ENCODE results near the gene MPV17L2.
A peak's percentile ranks its signal among the peaks of the same experiment; 100 is the strongest.
"Not testable (repeated sequence)": the region's sequence is repeated elsewhere in the genome, so short reads cannot be mapped to it uniquely, and the experiment has no call there.

The MPV17L2 gene

GRCh38 chr19:18157465-18158063, 35.5 kb upstream of the MPV17L2 start:
- H3K36me3 ChIP-seq (ENCODE audit: control insufficient read depth in 1 of 2, insufficient read depth in 2 of 2, low read depth in 1 of 2, low read length in 2 of 2): peaks cover 23 to 48% of the 10 kb centered on the region in 2 experiments
- no peak overlapping the region for H2AFZ ChIP-seq (ENCODE audit: low read depth, low read length)
- H3K4me2 ChIP-seq (ENCODE audit: low read length, poor library complexity, severe bottlenecking): peak overlapping the region; percentile 16
- no peak for DNase-seq
- peak overlapping the region in 1 of 2 experiments; percentile 75 for H3K18ac ChIP-seq (ENCODE audit: low read depth in 1 of 2, low read length in 2 of 2)
- H3K4me1 ChIP-seq (ENCODE audit: control insufficient read depth, insufficient read depth, low read depth, low read length): peaks cover 46% of the 10 kb centered on the region
- H3K4ac ChIP-seq (ENCODE audit: low read depth in 1 of 2, low read length in 2 of 2): peak overlapping the region; percentile 74 to 77
- no peak overlapping the region for H3K14ac ChIP-seq (ENCODE audit: low read length in 2 of 2)
- H3K27ac ChIP-seq (ENCODE audit: low read length, poor library complexity, severe bottlenecking): peak overlapping the region; percentile 80
- no peaks in the 10 kb centered on the region for H3K27me3 ChIP-seq (ENCODE audit: control insufficient read depth in 1 of 2, insufficient read depth in 1 of 2, low read length in 2 of 2)
- peak overlapping the region; percentile 52 for H3K9ac ChIP-seq (ENCODE audit: low read length)
- no peak overlapping the region for H3K23ac ChIP-seq (ENCODE audit: low read length in 2 of 2)
- peaks cover 18% of the 10 kb centered on the region for H3K79me1 ChIP-seq (replicated peaks; ENCODE audit: low read length, poor library complexity, severe bottlenecking)
- no peak overlapping the region for H2BK5ac ChIP-seq (ENCODE audit: low read depth, low read length, poor library complexity, severe bottlenecking)
- H2BK120ac ChIP-seq (ENCODE audit: low read depth, low read length): peak overlapping the region; percentile 51
- peak overlapping the region; percentile 96 for H2AK5ac ChIP-seq (ENCODE audit: low read length, severe bottlenecking)
- H4K8ac ChIP-seq (ENCODE audit: low read length): peak overlapping the region; percentile 59
- H3K9me3 ChIP-seq (ENCODE audit: control insufficient read depth, low read length): no peaks in the 10 kb centered on the region
- no peak overlapping the region for H3K4me3 ChIP-seq (ENCODE audit: insufficient read depth in 1 of 2, low read depth in 1 of 2, low read length in 2 of 2)
- H4K91ac ChIP-seq (ENCODE audit: low read length): peak overlapping the region; percentile 65
- H2BK15ac ChIP-seq (ENCODE audit: low read depth, poor library complexity, severe bottlenecking): peak overlapping the region; percentile 38
- peak overlapping the region; percentile 82 to 94 for H2BK12ac ChIP-seq (ENCODE audit: low read length in 2 of 2)
- 83% methylated on average over 16 of the region's 18 CpGs for WGBS

GRCh38 chr19:18158467-18158866, 34.6 kb upstream of the MPV17L2 start:
- Histone ChIP-seq H2AK5ac (ENCODE audit: low read length, severe bottlenecking) (no peak overlapping the region), H2BK120ac (ENCODE audit: low read depth, low read length) (no peak overlapping the region), H4K8ac (ENCODE audit: low read length) (no peak overlapping the region), H3K79me1 (replicated peaks; ENCODE audit: low read length, poor library complexity, severe bottlenecking) (peaks cover 23% of the 10 kb centered on the region), H3K9me3 (ENCODE audit: control insufficient read depth, low read length) (no peaks in the 10 kb centered on the region), H3K4me3 (ENCODE audit: insufficient read depth in 1 of 2, low read depth in 1 of 2, low read length in 2 of 2) (no peak overlapping the region), H3K14ac (ENCODE audit: low read length in 2 of 2) (no peak overlapping the region), H3K4ac (ENCODE audit: low read depth in 1 of 2, low read length in 2 of 2) (no peak overlapping the region), H3K23ac (ENCODE audit: low read length in 2 of 2) (no peak overlapping the region), H2BK5ac (ENCODE audit: low read depth, low read length, poor library complexity, severe bottlenecking) (no peak overlapping the region), H3K36me3 (ENCODE audit: control insufficient read depth in 1 of 2, insufficient read depth in 2 of 2, low read depth in 1 of 2, low read length in 2 of 2) (peaks cover 32 to 57% of the 10 kb centered on the region in 2 experiments), H3K4me2 (ENCODE audit: low read length, poor library complexity, severe bottlenecking) (no peak overlapping the region), H4K91ac (ENCODE audit: low read length) (no peak overlapping the region), H2AFZ (ENCODE audit: low read depth, low read length) (no peak overlapping the region), H2BK15ac (ENCODE audit: low read depth, poor library complexity, severe bottlenecking) (no peak overlapping the region), H3K27ac (ENCODE audit: low read length, poor library complexity, severe bottlenecking) (no peak overlapping the region), H3K4me1 (ENCODE audit: control insufficient read depth, insufficient read depth, low read depth, low read length) (peaks cover 46% of the 10 kb centered on the region), H3K18ac (ENCODE audit: low read depth in 1 of 2, low read length in 2 of 2) (no peak overlapping the region), H2BK12ac (ENCODE audit: low read length in 2 of 2) (no peak overlapping the region), H3K9ac (ENCODE audit: low read length) (no peak overlapping the region), H3K27me3 (ENCODE audit: control insufficient read depth in 1 of 2, insufficient read depth in 1 of 2, low read length in 2 of 2) (no peaks in the 10 kb centered on the region)
- 96% methylated on average over 3 of the region's 4 CpGs for WGBS
- no peak for DNase-seq

- H3K23ac ChIP-seq (ENCODE audit: low read length in 2 of 2); H3K27me3 ChIP-seq (ENCODE audit: control insufficient read depth in 1 of 2, insufficient read depth in 1 of 2, low read length in 2 of 2); H3K4me3 ChIP-seq (ENCODE audit: insufficient read depth in 1 of 2, low read depth in 1 of 2, low read length in 2 of 2); H4K91ac ChIP-seq (ENCODE audit: low read length); H3K9ac ChIP-seq (ENCODE audit: low read length); H3K27ac ChIP-seq (ENCODE audit: low read length, poor library complexity, severe bottlenecking); H3K14ac ChIP-seq (ENCODE audit: low read length in 2 of 2); H3K9me3 ChIP-seq (ENCODE audit: control insufficient read depth, low read length); H2BK15ac ChIP-seq (ENCODE audit: low read depth, poor library complexity, severe bottlenecking); H2BK5ac ChIP-seq (ENCODE audit: low read depth, low read length, poor library complexity, severe bottlenecking); H2BK120ac ChIP-seq (ENCODE audit: low read depth, low read length); H2AK5ac ChIP-seq (ENCODE audit: low read length, severe bottlenecking); H3K4me2 ChIP-seq (ENCODE audit: low read length, poor library complexity, severe bottlenecking); H2AFZ ChIP-seq (ENCODE audit: low read depth, low read length); H4K8ac ChIP-seq (ENCODE audit: low read length); H3K4ac ChIP-seq (ENCODE audit: low read depth in 1 of 2, low read length in 2 of 2); DNase-seq; H2BK12ac ChIP-seq (ENCODE audit: low read length in 2 of 2); H3K18ac ChIP-seq (ENCODE audit: low read depth in 1 of 2, low read length in 2 of 2): not testable (repeated sequence)
- peaks cover 25% of the 10 kb centered on the region for H3K79me1 ChIP-seq (replicated peaks; ENCODE audit: low read length, poor library complexity, severe bottlenecking)
- 94% methylated on average over 4 of the region's 6 CpGs for WGBS
- peaks cover 35 to 64% of the 10 kb centered on the region in 2 experiments for H3K36me3 ChIP-seq (ENCODE audit: control insufficient read depth in 1 of 2, insufficient read depth in 2 of 2, low read depth in 1 of 2, low read length in 2 of 2)
- peaks cover 44% of the 10 kb centered on the region for H3K4me1 ChIP-seq (ENCODE audit: control insufficient read depth, insufficient read depth, low read depth, low read length)
Observed at GRCh38 chr19:18159059-18159616, 33.9 kb upstream of the MPV17L2 start.

GRCh38 chr19:18159810-18160209, 33.2 kb upstream of the MPV17L2 start:
- H3K4me3 ChIP-seq (ENCODE audit: insufficient read depth in 1 of 2, low read depth in 1 of 2, low read length in 2 of 2): no peak overlapping the region
- WGBS: 93% methylated on average over 10 of the region's 10 CpGs
- no peak for DNase-seq

More at GRCh38 chr19:18159810-18160209, 33.2 kb upstream of the MPV17L2 start:
- no peak overlapping the region for H4K91ac ChIP-seq (ENCODE audit: low read length)
- no peak overlapping the region for H2AFZ ChIP-seq (ENCODE audit: low read depth, low read length)
- H3K4me2 ChIP-seq (ENCODE audit: low read length, poor library complexity, severe bottlenecking): no peak overlapping the region
- H3K14ac ChIP-seq (ENCODE audit: low read length in 2 of 2): no peak overlapping the region
- H3K9me3 ChIP-seq (ENCODE audit: control insufficient read depth, low read length): no peaks in the 10 kb centered on the region
- H3K18ac ChIP-seq (ENCODE audit: low read depth in 1 of 2, low read length in 2 of 2): no peak overlapping the region
- peaks cover 38% of the 10 kb centered on the region for H3K4me1 ChIP-seq (ENCODE audit: control insufficient read depth, insufficient read depth, low read depth, low read length)
- no peak overlapping the region for H4K8ac ChIP-seq (ENCODE audit: low read length)
- H2AK5ac ChIP-seq (ENCODE audit: low read length, severe bottlenecking): no peak overlapping the region
- peaks cover 37 to 66% of the 10 kb centered on the region in 2 experiments for H3K36me3 ChIP-seq (ENCODE audit: control insufficient read depth in 1 of 2, insufficient read depth in 2 of 2, low read depth in 1 of 2, low read length in 2 of 2)
- H2BK12ac ChIP-seq (ENCODE audit: low read length in 2 of 2): no peak overlapping the region
- no peak overlapping the region for H2BK120ac ChIP-seq (ENCODE audit: low read depth, low read length)
- no peaks in the 10 kb centered on the region for H3K27me3 ChIP-seq (ENCODE audit: control insufficient read depth in 1 of 2, insufficient read depth in 1 of 2, low read length in 2 of 2)
- H3K79me1 ChIP-seq (replicated peaks; ENCODE audit: low read length, poor library complexity, severe bottlenecking): peaks cover 25% of the 10 kb centered on the region
- H3K23ac ChIP-seq (ENCODE audit: low read length in 2 of 2): no peak overlapping the region
- no peak overlapping the region for H3K4ac ChIP-seq (ENCODE audit: low read depth in 1 of 2, low read length in 2 of 2)
- H3K27ac ChIP-seq (ENCODE audit: low read length, poor library complexity, severe bottlenecking): no peak overlapping the region
- H3K9ac ChIP-seq (ENCODE audit: low read length): no peak overlapping the region
- no peak overlapping the region for H2BK5ac ChIP-seq (ENCODE audit: low read depth, low read length, poor library complexity, severe bottlenecking)
- H2BK15ac ChIP-seq (ENCODE audit: low read depth, poor library complexity, severe bottlenecking): no peak overlapping the region

All from mesenchymal stem cell (in vitro differentiated cells and primary cell).